Measurements from ENCODE around the gene BTBD19. TPM values are rescaled to one million over a fixed set of nuclear protein-coding genes. Genes with fewer than 3 reads are reported as not detected.

BTBD19 gene
- total and polyA plus RNA-seq, 4 donors = 5.1 to 41.1 (median 36.9) TPM

GRCh38 chr1:44785501-44786137 is 22.7 kb upstream of the BTBD19 start:
- no peak for ATAC-seq (ENCODE audit: low FRiP score)
- H3K36me3 ChIP-seq (ENCODE audit: control insufficient read depth in 1 of 2, insufficient read depth in 2 of 2, low read length in 1 of 2) = no peaks in the 10 kb centered on the region
- no peak for DNase-seq
- intact Hi-C loops (cut with DNase I) = loop anchor here (5.0 to 10.0 kb wide), 2 partner anchors 47 to 49 kb away; no protein-coding TSS in a partner anchor
- 43 to 46% methylated on average over 11 of the region's 11 CpGs for WGBS, 2 donors
- H3K27ac ChIP-seq (ENCODE audit: low read depth in 1 of 2, low read length in 2 of 2) = peak overlapping the region in 1 of 2 donors; percentile 23
- H3K9me3 ChIP-seq (ENCODE audit: control insufficient read depth, low read length) = no peaks in the 10 kb centered on the region
- H3K4me1 ChIP-seq (ENCODE audit: control insufficient read depth in 1 of 2, insufficient read depth in 2 of 2, low read length in 2 of 2) = no peaks in the 10 kb centered on the region
- no peaks in the 10 kb centered on the region for H3K27me3 ChIP-seq (ENCODE audit: control insufficient read depth in 1 of 2, insufficient read depth in 2 of 2, low read length in 1 of 2)
- H3K4me3 ChIP-seq (ENCODE audit: low read length in 2 of 2) = no peak overlapping the region

DNA sequence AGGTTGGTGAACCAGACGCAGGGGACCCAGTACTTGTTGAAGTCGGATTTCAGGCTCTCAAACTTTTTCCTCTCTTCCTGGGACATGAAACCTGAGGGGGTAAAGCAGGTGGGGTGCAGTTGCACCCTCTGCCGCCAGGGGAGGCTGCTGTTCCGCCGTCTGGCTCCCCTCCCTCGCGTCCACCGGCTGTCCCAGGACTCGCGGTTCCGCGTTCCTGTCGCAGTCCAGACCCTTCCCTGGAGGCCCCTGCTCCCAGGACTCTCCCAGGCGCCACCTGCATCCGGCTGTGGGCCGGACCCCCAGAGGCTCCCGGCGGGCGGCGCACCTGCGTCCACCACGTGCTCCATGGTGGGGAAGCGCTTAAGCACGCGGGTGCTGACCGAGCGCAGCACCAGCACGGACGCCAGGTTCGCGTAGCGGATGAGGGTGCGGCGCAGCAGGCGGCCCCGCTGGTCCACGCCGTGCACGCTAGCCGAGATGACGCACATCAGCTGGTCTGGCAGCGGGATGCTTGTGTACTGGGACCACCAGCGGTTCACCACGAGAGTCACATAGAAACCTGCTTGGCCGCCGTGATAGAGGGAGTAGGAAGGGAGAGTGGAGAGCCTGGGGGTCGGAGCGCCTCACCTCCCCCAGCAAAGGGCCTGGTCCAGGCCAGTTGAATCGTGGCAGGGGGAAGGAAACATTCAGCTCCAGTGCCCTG is 22.0 kb upstream of the BTBD19 start:
- WGBS, 2 donors = 5 to 6% methylated on average over 48 to 49 of the region's 49 CpGs
- intact Hi-C loops (cut with DNase I) = loop anchor here (5.0 to 10.0 kb wide), 2 partner anchors 46 to 49 kb away; no protein-coding TSS in a partner anchor
- DNase-seq (peak; percentile 81 to 89), ATAC-seq (ENCODE audit: low FRiP score) (peak; percentile 79)
- no peaks in the 10 kb centered on the region for H3K27me3 ChIP-seq (ENCODE audit: control insufficient read depth in 1 of 2, insufficient read depth in 2 of 2, low read length in 1 of 2)
- H3K9me3 ChIP-seq (ENCODE audit: control insufficient read depth, low read length) = no peaks in the 10 kb centered on the region
- peak overlapping the region in 1 of 2 donors; percentile 23 for H3K4me3 ChIP-seq (ENCODE audit: low read length in 2 of 2)
- H3K36me3 ChIP-seq (ENCODE audit: control insufficient read depth in 1 of 2, insufficient read depth in 2 of 2, low read length in 1 of 2) = no peaks in the 10 kb centered on the region
- no peaks in the 10 kb centered on the region for H3K4me1 ChIP-seq (ENCODE audit: control insufficient read depth in 1 of 2, insufficient read depth in 2 of 2, low read length in 2 of 2)
- H3K27ac ChIP-seq (ENCODE audit: low read depth in 1 of 2, low read length in 2 of 2) = peak overlapping the region in 1 of 2 donors; percentile 74

- intact Hi-C loops (cut with DNase I) = loop anchor here (5.0 to 10.0 kb wide), 2 partner anchors 45 to 48 kb away; no protein-coding TSS in a partner anchor
- H3K27ac ChIP-seq (ENCODE audit: low read depth in 1 of 2, low read length in 2 of 2) = peak overlapping the region in 1 of 2 donors; percentile 74
- peak in 1 of 2 donors; percentile 67 for DNase-seq
- no peaks in the 10 kb centered on the region for H3K27me3 ChIP-seq (ENCODE audit: control insufficient read depth in 1 of 2, insufficient read depth in 2 of 2, low read length in 1 of 2)
- WGBS, 2 donors = 79 to 83% methylated on average over 9 of the region's 9 CpGs
- peak; percentile 3 for ATAC-seq (ENCODE audit: low FRiP score)
- H3K9me3 ChIP-seq (ENCODE audit: control insufficient read depth, low read length) = no peaks in the 10 kb centered on the region
- H3K4me1 ChIP-seq (ENCODE audit: control insufficient read depth in 1 of 2, insufficient read depth in 2 of 2, low read length in 2 of 2) = no peaks in the 10 kb centered on the region
- no peaks in the 10 kb centered on the region for H3K36me3 ChIP-seq (ENCODE audit: control insufficient read depth in 1 of 2, insufficient read depth in 2 of 2, low read length in 1 of 2)
- no peak overlapping the region for H3K4me3 ChIP-seq (ENCODE audit: low read length in 2 of 2)
Observed at GRCh38 chr1:44786841-44787426, 21.4 kb upstream of the BTBD19 start.

DNA sequence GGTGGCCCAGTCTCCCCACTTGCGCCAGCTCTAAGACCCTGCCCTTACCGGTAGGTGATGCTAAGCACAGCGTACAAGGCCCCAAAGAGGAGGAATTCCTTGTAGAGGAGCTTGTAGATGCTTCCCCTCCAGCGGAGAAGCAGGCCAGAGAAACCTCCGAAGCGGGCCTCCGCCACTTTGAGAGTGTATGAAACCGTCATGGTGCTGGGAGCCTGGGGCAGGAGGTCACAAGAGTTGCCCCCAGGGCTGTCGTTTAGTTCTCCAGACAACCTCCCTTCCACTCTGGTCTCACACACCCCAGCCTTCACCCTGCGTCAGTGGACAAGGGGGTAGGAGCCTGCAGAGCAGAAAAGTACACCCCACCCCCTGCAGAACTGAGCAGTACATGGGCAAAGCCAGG is 20.8 kb upstream of the BTBD19 start:
- DNase-seq (peak in 1 of 2 donors; percentile 72), ATAC-seq (ENCODE audit: low FRiP score) (no peak)
- Histone ChIP-seq H3K4me1 (ENCODE audit: control insufficient read depth in 1 of 2, insufficient read depth in 2 of 2, low read length in 2 of 2) (no peaks in the 10 kb centered on the region), H3K9me3 (ENCODE audit: control insufficient read depth, low read length) (no peaks in the 10 kb centered on the region), H3K27me3 (ENCODE audit: control insufficient read depth in 1 of 2, insufficient read depth in 2 of 2, low read length in 1 of 2) (no peaks in the 10 kb centered on the region), H3K4me3 (ENCODE audit: low read length in 2 of 2) (no peak overlapping the region), H3K27ac (ENCODE audit: low read depth in 1 of 2, low read length in 2 of 2) (no peak overlapping the region), H3K36me3 (ENCODE audit: control insufficient read depth in 1 of 2, insufficient read depth in 2 of 2, low read length in 1 of 2) (no peaks in the 10 kb centered on the region)
- intact Hi-C loops (cut with DNase I) = loop anchor here (5.0 to 10.0 kb wide), 2 partner anchors 45 to 47 kb away; no protein-coding TSS in a partner anchor
- 96 to 99% methylated on average over 10 of the region's 10 CpGs for WGBS, 2 donors

DNA sequence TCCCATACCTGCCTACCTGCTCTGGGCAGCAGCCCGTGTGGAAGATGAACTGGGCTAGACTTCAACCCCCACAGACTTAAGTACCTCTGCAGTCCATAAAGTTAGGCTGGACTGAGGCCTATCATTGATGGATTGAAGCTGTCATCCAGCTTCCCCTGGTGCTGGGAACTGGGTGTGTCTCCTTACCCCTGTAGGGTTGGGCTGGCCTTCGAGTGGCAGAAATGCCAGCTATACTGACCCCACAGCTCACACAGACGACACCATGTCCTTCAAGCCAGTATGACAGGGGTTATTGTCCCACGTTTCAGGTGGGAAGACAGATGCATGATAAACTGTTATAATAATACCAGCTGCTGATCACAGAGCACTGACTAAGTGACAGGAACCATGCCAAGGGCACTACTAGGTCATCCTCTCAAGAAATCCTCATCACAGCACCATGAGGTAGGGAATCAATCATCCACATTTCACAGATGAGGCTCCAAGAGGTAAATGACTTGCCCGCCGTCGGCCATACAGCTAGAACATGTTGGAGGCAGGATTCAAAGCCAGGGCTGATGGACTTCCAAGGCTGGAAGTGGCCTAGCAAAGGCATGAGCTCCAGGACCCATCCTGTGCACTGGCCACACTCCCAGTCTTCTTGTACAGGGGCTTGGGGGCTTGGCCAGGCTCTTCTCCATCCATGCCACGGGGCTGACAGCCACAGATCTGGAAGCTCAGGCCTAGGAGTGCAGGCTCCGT is 20.0 kb upstream of the BTBD19 start, which contains the start of gene BEST4:
TSS of gene BEST4 (minus strand) at position 51 of the 741 bp plus-strand sequence. CDS start 465 bp downstream, outside the sequence.
- Histone ChIP-seq H3K9me3 (ENCODE audit: control insufficient read depth, low read length) (no peaks in the 10 kb centered on the region), H3K27me3 (ENCODE audit: control insufficient read depth in 1 of 2, insufficient read depth in 2 of 2, low read length in 1 of 2) (no peaks in the 10 kb centered on the region), H3K4me1 (ENCODE audit: control insufficient read depth in 1 of 2, insufficient read depth in 2 of 2, low read length in 2 of 2) (no peaks in the 10 kb centered on the region), H3K36me3 (ENCODE audit: control insufficient read depth in 1 of 2, insufficient read depth in 2 of 2, low read length in 1 of 2) (no peaks in the 10 kb centered on the region), H3K4me3 (ENCODE audit: low read length in 2 of 2) (no peak within 1 kb of the TSS), H3K27ac (ENCODE audit: low read depth in 1 of 2, low read length in 2 of 2) (no peak within 1 kb of the TSS)
- ATAC-seq (ENCODE audit: low FRiP score) (no peak), DNase-seq (peak in 1 of 2 donors; percentile 61)
- 85 to 88% methylated on average over 9 of the region's 9 CpGs for WGBS, 2 donors
- intact Hi-C loops (cut with DNase I) = loop anchor here (5.0 to 10.0 kb wide), 2 partner anchors 44 to 47 kb away; no protein-coding TSS in a partner anchor

DNA sequence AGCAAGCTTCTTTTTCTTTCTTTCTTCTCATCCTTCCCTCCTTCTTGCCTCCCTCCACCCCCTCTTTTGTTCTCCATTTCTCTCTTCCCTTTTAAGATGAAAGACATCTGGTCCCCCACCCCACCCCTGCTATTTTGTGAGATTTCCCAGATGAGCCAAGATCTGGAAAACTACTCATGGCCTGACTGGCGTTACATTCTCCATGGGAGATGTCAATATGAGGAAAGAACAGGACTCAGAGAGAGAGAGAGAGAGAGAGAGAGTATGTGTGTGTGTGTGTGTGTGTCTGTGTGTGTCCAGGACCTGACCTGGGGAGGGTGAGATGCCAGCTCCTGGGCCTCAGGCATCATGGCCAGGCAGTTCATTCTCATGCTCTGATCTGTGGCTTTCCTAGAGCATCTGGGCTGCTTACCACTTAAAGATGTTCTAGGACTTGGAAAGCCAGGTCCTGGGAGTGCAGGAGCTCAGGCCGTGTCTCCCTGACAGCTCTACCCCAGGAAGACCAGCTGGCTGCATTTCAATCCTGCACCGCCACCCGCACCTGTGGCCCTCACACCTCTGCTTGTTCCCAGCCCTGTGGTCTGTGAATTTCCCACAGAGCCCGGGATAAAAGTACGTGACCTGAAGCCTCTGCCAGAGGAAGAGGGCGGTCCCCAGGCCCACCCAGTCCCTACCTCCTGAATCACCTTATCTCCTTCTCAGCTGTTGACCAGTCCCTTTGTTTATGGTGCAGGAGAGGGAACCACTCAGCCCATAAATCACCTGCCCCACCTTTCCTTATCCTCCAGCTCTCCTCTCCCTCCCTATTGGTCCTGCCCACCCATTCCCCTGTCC is 17.1 kb upstream of the BTBD19 start:
- DNase-seq (peak in 1 of 2 donors; percentile 59), ATAC-seq (ENCODE audit: low FRiP score) (no peak)
- Histone ChIP-seq H3K9me3 (ENCODE audit: control insufficient read depth, low read length) (no peaks in the 10 kb centered on the region), H3K36me3 (ENCODE audit: control insufficient read depth in 1 of 2, insufficient read depth in 2 of 2, low read length in 1 of 2) (no peaks in the 10 kb centered on the region), H3K4me3 (ENCODE audit: low read length in 2 of 2) (no peak overlapping the region), H3K27ac (ENCODE audit: low read depth in 1 of 2, low read length in 2 of 2) (no peak overlapping the region), H3K4me1 (ENCODE audit: control insufficient read depth in 1 of 2, insufficient read depth in 2 of 2, low read length in 2 of 2) (no peaks in the 10 kb centered on the region), H3K27me3 (ENCODE audit: control insufficient read depth in 1 of 2, insufficient read depth in 2 of 2, low read length in 1 of 2) (no peaks in the 10 kb centered on the region)
- 81 to 87% methylated on average over 7 of the region's 7 CpGs for WGBS, 2 donors
- intact Hi-C loops (cut with DNase I) = loop anchor here in 1 of 2 donors (5.0 kb wide), 1 partner anchor 221 kb away; the partner anchor contains the start of genes HECTD3 and UROD

DNA sequence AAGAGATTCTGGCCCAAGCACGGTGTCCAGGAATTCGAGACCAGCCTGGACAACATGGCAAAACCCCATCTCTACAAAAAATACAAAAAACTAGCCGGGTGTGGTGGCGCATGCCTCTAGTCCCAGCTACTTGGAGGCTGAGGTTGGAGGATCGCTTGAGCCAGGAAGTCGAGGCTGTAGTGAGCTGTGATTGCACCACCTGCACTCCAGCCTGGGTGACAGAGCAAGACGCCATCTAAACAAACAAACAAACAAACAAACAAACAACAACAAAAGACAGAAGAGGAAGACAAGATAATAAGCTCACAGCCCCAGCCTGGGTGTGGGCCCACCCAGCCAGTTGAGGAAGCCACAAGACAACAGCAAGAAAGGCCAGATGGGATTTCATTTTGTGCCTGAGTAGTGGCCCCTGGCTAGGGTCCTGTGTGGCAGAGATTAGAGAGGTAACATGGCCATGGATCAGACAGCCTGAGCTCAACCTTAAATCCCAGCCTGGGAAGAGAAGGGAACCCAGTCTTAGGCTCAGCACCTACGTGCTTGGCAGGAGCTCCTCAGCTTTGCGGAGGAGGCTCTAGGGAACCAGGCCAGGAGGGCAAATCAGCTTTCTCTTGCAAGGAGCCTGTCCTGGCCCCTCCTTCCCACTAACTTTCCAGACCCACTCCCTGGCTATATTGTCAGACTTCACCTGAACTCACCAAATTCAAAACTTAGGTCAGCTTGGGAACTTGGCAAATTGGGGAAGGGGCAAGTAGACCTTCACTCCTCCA is 15.4 kb upstream of the BTBD19 start:
- WGBS, 2 donors = 75 to 82% methylated on average over 9 of the region's 9 CpGs
- peak in 1 of 2 donors; percentile 46 for DNase-seq
- Histone ChIP-seq H3K9me3 (ENCODE audit: control insufficient read depth, low read length) (no peaks in the 10 kb centered on the region), H3K4me3 (ENCODE audit: low read length in 2 of 2) (no peak overlapping the region), H3K36me3 (ENCODE audit: control insufficient read depth in 1 of 2, insufficient read depth in 2 of 2, low read length in 1 of 2) (no peaks in the 10 kb centered on the region), H3K27me3 (ENCODE audit: control insufficient read depth in 1 of 2, insufficient read depth in 2 of 2, low read length in 1 of 2) (no peaks in the 10 kb centered on the region), H3K27ac (ENCODE audit: low read depth in 1 of 2, low read length in 2 of 2) (no peak overlapping the region), H3K4me1 (ENCODE audit: control insufficient read depth in 1 of 2, insufficient read depth in 2 of 2, low read length in 2 of 2) (no peaks in the 10 kb centered on the region)
- intact Hi-C loops (cut with DNase I) = loop anchor here in 1 of 2 donors (5.0 kb wide), 1 partner anchor 219 kb away; the partner anchor contains the start of genes HECTD3 and UROD
- no peak for ATAC-seq (ENCODE audit: low FRiP score)

Data from aorta (tissue), 5 donors.